ENCODE results near the gene PCSK6. TPM values are rescaled to one million over a fixed set of nuclear protein-coding genes. Genes with fewer than 3 reads are reported as not detected.
A peak's percentile ranks its signal among the peaks of the same experiment; 100 is the strongest.

The PCSK6 gene
- total and polyA plus RNA-seq, 7 donors, result 2.9 to 10.3 (median 6.4) TPM

DNA sequence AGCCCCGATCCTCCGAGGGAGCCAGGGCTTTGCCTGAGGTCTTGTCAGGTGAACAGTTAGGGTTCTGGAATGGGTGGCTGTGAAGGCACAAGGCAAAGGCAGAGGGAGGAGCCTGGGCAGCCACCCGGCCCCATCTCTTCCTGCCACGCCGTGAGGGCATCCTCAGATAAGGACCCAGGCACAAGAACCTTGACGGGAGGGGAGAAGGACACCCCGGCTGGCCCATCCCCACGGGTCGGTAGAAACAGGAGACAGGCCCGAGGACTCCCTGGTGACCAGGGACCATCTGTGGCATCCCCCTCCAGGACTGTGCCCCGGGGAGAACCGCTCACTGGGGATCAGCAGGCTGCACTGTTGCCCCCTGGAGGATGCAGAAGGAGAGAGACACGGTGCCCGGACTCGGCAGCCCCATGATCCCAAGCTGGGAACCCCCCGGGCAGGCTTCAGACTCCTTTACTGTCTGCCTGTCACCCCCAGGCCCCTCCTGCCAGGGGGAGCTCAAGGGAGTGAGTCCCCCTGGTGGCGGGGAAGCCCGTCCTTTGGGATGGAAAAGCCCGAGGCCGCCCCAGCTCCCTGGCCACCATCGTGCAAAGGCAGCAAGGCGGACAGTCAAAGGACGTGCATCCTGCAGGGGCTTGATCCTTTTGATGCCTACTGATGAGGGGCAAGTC is 12.3 kb upstream of the PCSK6 start:
- Histone ChIP-seq H3K9me3 (no peaks in the 10 kb centered on the region), H3K4me3 (no peak overlapping the region), H3K27ac (peak overlapping the region in 2 of 4 donors; percentile 37 to 41), H3K27me3 (peaks cover 0 to 11% (median 0%) of the 10 kb centered on the region in 3 donors), H3K36me3 (no peaks in the 10 kb centered on the region), H3K4me1 (peaks cover 0 to 32% (median 22%) of the 10 kb centered on the region in 4 donors)
- TF ChIP-seq, protein P1, sequence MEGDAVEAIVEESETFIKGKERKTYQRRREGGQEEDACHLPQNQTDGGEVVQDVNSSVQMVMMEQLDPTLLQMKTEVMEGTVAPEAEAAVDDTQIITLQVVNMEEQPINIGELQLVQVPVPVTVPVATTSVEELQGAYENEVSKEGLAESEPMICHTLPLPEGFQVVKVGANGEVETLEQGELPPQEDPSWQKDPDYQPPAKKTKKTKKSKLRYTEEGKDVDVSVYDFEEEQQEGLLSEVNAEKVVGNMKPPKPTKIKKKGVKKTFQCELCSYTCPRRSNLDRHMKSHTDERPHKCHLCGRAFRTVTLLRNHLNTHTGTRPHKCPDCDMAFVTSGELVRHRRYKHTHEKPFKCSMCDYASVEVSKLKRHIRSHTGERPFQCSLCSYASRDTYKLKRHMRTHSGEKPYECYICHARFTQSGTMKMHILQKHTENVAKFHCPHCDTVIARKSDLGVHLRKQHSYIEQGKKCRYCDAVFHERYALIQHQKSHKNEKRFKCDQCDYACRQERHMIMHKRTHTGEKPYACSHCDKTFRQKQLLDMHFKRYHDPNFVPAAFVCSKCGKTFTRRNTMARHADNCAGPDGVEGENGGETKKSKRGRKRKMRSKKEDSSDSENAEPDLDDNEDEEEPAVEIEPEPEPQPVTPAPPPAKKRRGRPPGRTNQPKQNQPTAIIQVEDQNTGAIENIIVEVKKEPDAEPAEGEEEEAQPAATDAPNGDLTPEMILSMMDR (IDR thresholded peaks at IDR 0.05), result peak; percentile 19 to 33 (median 32)
- no peak for TF ChIP-seq POLR2A (IDR thresholded peaks at IDR 0.05)
- 26 to 28% methylated on average over 23 of the region's 23 CpGs for WGBS, 2 donors
- intact Hi-C loops (cut with DNase I), result loop anchor here (5.0 to 10.0 kb wide), 2 partner anchors 143 to 200 kb away; no protein-coding TSS in a partner anchor
- no peak for DNase-seq

DNA sequence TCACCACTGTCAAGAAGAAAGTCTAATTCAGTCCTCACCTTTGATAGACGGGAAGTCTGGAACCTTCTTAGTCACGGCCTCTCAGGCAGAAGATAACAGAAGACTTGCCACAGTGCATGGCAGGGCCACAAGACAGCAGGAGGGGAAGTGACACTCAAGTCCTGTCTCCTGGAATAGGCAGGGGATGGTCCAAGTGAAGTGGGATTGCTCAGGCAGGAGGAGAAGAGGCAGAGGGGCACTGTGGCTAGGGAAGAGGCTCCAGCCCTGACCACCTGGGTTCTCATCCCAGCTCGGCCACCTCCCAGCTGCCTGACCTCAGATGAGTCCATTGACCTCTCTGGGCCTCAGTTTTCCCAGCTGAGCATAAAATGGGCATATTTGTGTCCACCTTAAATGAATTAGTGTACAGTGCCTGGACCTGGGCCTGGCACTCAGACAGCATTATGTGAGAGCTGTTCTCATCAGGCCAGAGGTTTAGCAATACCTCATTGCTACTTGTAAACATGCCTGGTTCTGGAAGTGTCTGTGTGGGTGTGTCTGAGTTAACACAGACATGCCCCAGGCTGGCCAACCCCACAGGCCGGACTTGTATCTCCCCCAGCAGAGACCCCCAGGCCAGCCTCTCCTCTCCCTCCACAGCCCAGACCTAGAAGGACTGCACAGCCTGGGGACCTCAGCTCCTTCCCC is 11.5 kb upstream of the PCSK6 start:
- no peak overlapping the region for H3K4me3 ChIP-seq
- no peaks in the 10 kb centered on the region for H3K9me3 ChIP-seq
- H3K27ac ChIP-seq, result peak overlapping the region in 3 of 4 donors; percentile 27 to 45 (median 41)
- H3K27me3 ChIP-seq, result peaks cover 0 to 20% (median 5%) of the 10 kb centered on the region in 3 donors
- intact Hi-C loops (cut with DNase I), result loop anchor here (5.0 to 10.0 kb wide), 2 partner anchors 144 to 199 kb away; no protein-coding TSS in a partner anchor
- H3K36me3 ChIP-seq, result no peaks in the 10 kb centered on the region
- 78 to 80% methylated on average over 4 of the region's 4 CpGs for WGBS, 2 donors
- DNase-seq, result no peak
- no peak for TF ChIP-seq POLR2A (IDR thresholded peaks at IDR 0.05)
- peak in 2 of 4 donors; percentile 33 to 72 for TF ChIP-seq POLR2AphosphoS5 (IDR thresholded peaks at IDR 0.05)
- TF ChIP-seq, protein P1 (IDR thresholded peaks at IDR 0.05), result no peak
- TF ChIP-seq EP300 (IDR thresholded peaks at IDR 0.05), result peak in 1 of 4 donors; percentile 35
- peaks cover 0 to 32% (median 22%) of the 10 kb centered on the region in 4 donors for H3K4me1 ChIP-seq

DNA sequence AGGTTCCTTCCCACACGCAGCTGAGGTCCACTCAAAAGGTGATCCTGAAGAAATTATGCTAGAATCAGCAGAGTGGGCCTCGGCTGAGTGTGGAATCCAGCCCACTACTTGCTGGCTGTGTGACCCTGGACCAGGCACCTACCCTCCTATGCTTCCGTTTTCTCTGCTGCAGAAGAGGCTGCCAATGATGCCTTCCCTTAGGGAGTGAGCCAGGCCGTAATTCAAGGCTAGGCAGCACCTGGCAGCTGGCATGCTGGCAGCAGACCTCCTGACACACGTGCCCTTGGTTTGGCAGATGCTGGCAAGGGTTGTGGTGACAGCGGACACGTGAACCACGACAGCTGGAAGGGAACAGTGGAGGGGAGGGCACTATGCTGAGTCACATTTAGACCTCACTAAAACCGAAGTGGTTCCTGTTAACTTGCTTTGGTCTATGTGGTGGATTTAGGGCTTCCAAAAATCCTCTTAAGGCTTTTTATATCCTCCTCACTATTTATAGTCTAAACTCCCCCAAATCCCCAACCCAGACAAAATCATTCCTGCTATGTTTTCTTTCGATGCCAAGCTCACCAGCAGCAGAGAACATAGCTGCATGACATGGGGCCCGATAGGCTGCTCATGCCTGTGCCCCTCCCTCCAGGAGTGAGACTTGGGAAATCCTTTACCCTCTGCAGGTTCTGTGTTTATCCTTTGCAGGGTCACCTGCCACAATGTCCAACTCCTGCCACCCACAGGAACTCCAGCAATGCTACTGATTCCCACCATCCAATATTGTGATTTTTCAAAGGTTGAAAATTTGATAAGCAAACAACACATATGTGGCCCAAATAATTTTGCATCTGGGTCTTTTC is 10.6 kb upstream of the PCSK6 start:
- peak; percentile 86 for DNase-seq
- Histone ChIP-seq H3K27ac (peak overlapping the region in 2 of 4 donors; percentile 41 to 45), H3K4me3 (no peak overlapping the region), H3K36me3 (no peaks in the 10 kb centered on the region), H3K9me3 (no peaks in the 10 kb centered on the region), H3K4me1 (peaks cover 0 to 32% (median 22%) of the 10 kb centered on the region in 4 donors), H3K27me3 (peaks cover 0 to 29% (median 14%) of the 10 kb centered on the region in 3 donors)
- TF ChIP-seq, protein P1 (IDR thresholded peaks at IDR 0.05), result no peak
- TF ChIP-seq EP300 (IDR thresholded peaks at IDR 0.05) (peak in 1 of 4 donors; percentile 53), POLR2AphosphoS5 (IDR thresholded peaks at IDR 0.05) (peak; percentile 36 to 67 (median 54)), POLR2A (IDR thresholded peaks at IDR 0.05) (no peak)
- 33 to 35% methylated on average over 11 of the region's 11 CpGs for WGBS, 2 donors
- intact Hi-C loops (cut with DNase I), result loop anchor here (5.0 to 10.0 kb wide), 2 partner anchors 145 to 198 kb away; no protein-coding TSS in a partner anchor

DNA sequence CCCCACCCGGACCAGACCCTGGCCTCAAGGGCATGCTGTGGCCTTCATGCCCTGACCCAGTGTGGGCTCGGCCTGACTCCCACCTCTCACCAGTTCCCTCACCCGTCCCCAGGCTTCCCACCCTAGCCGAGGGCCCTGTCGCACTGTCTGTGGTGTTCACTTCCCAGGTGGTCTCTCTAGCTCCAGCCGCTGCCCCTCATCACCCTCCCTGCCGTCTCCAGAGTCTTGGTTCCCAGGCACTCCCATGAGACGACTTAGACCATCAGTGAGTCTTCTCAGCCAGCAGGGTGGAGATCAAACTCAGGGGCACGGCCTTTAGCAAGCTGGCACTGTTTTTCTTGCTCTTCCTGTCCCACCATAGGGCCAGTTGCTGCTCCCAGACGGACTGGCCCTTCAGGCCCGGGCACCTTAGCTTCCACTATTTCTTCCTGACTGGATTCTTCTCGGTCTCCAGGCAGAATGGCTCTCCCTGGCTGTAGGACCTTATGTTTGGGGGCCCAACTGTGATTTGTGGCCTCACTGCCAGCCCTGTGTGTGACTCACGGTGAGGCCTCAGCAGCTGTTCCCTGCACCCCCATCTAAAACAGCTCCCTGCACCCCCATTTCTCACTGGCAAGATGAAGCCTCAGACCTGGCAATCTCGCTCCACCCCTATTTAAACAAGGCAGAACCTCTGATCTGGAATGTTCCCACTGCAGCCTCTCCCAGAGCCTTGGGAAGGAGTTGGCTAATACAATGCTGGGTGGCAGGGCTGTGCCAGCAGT is 9.4 kb upstream of the PCSK6 start:
- Histone ChIP-seq H3K9me3 (no peaks in the 10 kb centered on the region), H3K4me1 (peaks cover 0 to 32% (median 22%) of the 10 kb centered on the region in 4 donors), H3K36me3 (no peaks in the 10 kb centered on the region), H3K27ac (no peak overlapping the region), H3K27me3 (peaks cover 0 to 38% (median 14%) of the 10 kb centered on the region in 3 donors), H3K4me3 (no peak overlapping the region)
- intact Hi-C loops (cut with DNase I), result no loop called here
- DNase-seq, result no peak
- TF ChIP-seq POLR2AphosphoS5 (IDR thresholded peaks at IDR 0.05), result no peak
- no peak for TF ChIP-seq POLR2A (IDR thresholded peaks at IDR 0.05)
- no peak for TF ChIP-seq EP300 (IDR thresholded peaks at IDR 0.05)
- TF ChIP-seq, protein P1 (IDR thresholded peaks at IDR 0.05), result no peak
- WGBS, 2 donors, result 83 to 86% methylated on average over 14 of the region's 14 CpGs

All from sigmoid colon (tissue), 7 donors.